Memory B cell (primary cell): ENCODE results near the gene CEP70.
"Not testable (repeated sequence)": the region's sequence is repeated elsewhere in the genome, so short reads cannot be mapped to it uniquely, and the experiment has no call there.

ENCODE experiments used
- ATAC-seq: fragments of 150-1000 bp; cut with Tn5 transposase; 2 replicates; pipeline ENCODE4 v1.10.0; 2021; ENCODE audit warnings: low read depth, mild to moderate bottlenecking, moderate library complexity
- DNase-seq, 2 donors: peaks; one replicate each; pipeline ENCODE4 v3.0.0; 2022; ENCODE audit warnings: low spot score in 2 of 2
- H3K27ac Mint-ChIP-seq: one replicate; pipeline ENCODE4 v1.8.0; 2022; ENCODE audit warnings: mild to moderate bottlenecking, moderate library complexity, mixed read lengths
- H3K27me3 Mint-ChIP-seq: one replicate; pipeline ENCODE4 v1.8.0; 2022; ENCODE audit warnings: mixed read lengths
- H3K36me3 Mint-ChIP-seq: one replicate; pipeline ENCODE4 v1.8.0; 2022; ENCODE audit warnings: mild to moderate bottlenecking, mixed read lengths
- H3K4me1 Mint-ChIP-seq: one replicate; pipeline ENCODE4 v1.8.0; 2022; ENCODE audit warnings: mixed read lengths
- H3K4me3 Mint-ChIP-seq: one replicate; pipeline ENCODE4 v1.8.0; 2022; ENCODE audit warnings: mild to moderate bottlenecking, moderate library complexity, mixed read lengths
- H3K9me3 Mint-ChIP-seq: one replicate; pipeline ENCODE4 v1.8.0; 2022; ENCODE audit warnings: mixed read lengths

The CEP70 gene

DNA sequence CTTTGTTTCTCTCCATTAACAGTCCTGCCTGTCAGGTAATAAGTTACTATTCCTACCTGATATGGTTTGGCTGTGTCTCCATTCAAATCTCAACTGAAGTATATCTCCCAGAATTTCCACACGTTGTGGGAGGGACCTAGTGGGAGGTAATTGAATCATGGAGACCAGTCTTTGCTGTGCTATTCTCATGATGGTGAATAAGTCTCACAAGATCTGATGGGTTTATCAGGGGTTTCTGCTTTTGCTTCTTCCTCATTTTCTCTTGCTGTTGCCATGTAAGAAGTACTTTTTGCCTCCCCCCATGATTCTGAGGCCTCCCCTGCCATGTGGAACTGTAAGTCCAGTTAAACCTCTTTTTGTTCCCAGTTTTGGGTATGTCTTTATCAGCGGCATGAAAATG lies 7.6 kb upstream of the CEP70 start:
- ATAC-seq, H3K27me3 Mint-ChIP-seq, H3K4me3 Mint-ChIP-seq, H3K27ac Mint-ChIP-seq, H3K36me3 Mint-ChIP-seq, H3K9me3 Mint-ChIP-seq, DNase-seq, H3K4me1 Mint-ChIP-seq: not testable (repeated sequence)

DNA sequence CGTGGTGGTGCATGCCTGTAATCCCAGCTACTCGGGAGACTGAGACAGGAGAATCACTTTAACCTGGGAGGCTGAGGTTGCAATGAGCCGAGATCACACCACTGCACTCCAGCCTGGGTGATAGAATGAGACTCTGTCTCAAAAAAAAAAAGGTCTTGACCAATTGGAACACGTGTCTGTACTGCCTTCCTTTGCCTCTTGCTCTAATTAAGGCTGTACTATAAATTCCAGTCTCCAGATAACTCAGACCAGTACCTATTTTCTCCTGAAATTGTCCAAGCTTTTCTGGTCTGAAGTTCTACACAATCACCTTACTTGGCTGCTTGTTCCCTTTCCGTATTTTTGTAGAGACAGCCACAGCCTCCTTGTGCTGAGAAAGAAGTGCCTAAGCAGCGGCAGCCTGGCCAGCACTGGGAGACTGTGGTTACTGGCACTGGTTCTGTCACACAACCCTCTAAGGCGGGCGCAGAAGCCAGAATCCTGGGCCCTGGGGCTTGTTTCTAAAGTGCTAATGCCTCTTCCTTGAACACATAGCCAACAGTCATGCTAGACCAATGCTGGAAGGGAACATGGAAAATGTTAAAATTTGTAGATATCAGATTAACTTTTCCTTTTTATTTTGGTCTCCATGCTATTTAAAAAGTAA lies 6.2 kb upstream of the CEP70 start:
- peaks cover 7% of the 10 kb centered on the region for H3K36me3 Mint-ChIP-seq
- H3K4me3 Mint-ChIP-seq, result no peak overlapping the region
- no peak for DNase-seq
- no peak overlapping the region for H3K27ac Mint-ChIP-seq
- H3K9me3 Mint-ChIP-seq, result no peaks in the 10 kb centered on the region
- no peaks in the 10 kb centered on the region for H3K4me1 Mint-ChIP-seq
- H3K27me3 Mint-ChIP-seq, result peaks cover 1% of the 10 kb centered on the region
- no peak for ATAC-seq

DNA sequence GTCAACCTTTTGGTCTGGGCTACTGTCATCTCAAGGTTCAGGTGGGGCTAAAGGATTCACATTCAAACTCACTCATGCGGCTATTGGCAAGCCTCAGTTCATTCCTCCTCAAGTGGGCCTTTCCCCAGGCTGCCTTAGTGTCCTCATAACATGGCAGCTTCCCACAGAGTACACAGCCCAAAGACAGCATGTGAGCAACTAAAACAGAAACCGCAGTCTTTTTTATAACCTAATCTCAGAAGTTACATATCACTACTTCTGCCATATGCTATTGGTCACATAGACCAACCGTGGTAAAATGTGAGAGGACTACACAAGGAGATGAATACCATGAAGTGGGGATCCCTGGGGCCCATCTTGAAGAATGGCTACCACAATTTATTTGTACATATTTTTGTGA lies 4.5 kb upstream of the CEP70 start:
- Mint-ChIP-seq H3K9me3 (no peaks in the 10 kb centered on the region), H3K4me1 (no peaks in the 10 kb centered on the region), H3K27me3 (peaks cover 1% of the 10 kb centered on the region), H3K4me3 (no peak overlapping the region), H3K27ac (no peak overlapping the region), H3K36me3 (peaks cover 7% of the 10 kb centered on the region)
- DNase-seq (no peak), ATAC-seq (no peak)

DNA sequence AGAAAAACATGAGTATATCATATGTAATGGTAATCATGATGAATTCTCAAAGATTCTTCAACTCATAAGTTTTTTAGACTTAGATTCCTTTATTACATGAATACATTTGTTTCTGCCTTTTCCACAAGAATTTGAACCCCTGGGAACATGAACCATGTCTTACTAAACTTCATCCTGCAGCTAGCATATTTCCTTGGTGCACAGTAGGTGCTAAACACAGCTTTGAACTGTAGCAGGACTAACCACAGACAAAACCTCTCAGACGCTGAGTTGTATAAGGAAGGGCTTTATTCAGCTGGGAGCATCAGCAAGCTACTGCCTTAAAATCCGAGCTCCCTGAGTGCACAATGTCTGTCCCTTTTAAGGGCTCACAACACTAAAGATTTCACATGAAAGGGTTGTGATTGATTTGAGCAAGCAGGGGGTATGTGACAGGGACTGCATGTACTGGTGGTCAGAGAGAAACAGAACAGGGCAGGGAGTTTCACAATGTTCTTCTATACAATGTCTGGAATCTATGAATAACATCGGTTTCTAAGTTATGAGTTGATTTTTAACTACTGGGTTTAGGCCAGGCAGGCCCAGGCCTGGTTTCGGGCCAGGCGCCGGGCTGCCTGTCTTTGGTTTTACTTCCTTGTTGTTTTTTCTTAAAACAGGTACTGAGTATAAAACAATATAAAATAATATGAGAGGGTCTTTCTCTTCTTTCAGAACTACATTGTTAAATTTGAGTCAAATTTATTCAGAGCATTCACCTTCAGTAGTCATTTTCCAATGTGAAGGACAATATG lies 3.3 kb upstream of the CEP70 start:
- not testable (repeated sequence) for H3K36me3 Mint-ChIP-seq, H3K27ac Mint-ChIP-seq, H3K9me3 Mint-ChIP-seq, DNase-seq, ATAC-seq, H3K4me3 Mint-ChIP-seq, H3K4me1 Mint-ChIP-seq, H3K27me3 Mint-ChIP-seq

DNA sequence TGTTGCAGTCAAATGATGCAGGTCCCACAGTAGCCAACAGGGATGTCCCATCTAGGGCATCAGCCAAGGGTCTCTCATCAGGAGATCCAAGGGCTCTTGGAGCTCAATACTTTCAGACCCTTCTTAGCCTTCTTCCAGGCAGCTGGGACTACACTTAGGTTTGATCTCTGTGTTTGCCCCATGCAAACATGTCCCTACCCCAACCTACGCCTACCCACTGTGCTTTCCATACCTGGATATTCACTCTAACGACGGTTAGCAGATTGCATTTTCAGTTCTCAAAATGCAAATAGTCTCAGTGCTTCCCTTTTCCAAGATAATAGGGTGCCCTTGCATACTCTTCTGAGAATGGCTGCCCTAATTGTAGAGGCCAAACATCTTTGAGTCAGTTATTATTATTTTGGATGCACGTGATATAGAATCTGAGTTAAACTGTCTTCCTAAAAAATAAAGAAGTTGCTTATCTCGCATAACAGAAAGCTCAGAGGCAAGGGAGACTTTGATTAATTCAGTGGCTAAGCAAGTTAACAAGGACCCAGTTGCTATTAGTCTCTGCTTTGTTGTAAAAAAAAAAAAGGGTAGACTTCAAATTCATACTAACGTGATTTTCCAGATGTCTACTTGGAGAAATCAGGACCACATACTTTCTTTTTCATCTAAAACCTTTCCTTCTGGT lies 1.0 kb upstream of the CEP70 start:
- H3K4me1 Mint-ChIP-seq, result no peaks in the 10 kb centered on the region
- H3K9me3 Mint-ChIP-seq, result no peaks in the 10 kb centered on the region
- H3K27me3 Mint-ChIP-seq, result no peaks in the 10 kb centered on the region
- DNase-seq, result no peak
- no peaks in the 10 kb centered on the region for H3K36me3 Mint-ChIP-seq
- ATAC-seq, result no peak
- peak overlapping the region; percentile 96 for H3K27ac Mint-ChIP-seq
- H3K4me3 Mint-ChIP-seq, result peak overlapping the region; percentile 97

DNA sequence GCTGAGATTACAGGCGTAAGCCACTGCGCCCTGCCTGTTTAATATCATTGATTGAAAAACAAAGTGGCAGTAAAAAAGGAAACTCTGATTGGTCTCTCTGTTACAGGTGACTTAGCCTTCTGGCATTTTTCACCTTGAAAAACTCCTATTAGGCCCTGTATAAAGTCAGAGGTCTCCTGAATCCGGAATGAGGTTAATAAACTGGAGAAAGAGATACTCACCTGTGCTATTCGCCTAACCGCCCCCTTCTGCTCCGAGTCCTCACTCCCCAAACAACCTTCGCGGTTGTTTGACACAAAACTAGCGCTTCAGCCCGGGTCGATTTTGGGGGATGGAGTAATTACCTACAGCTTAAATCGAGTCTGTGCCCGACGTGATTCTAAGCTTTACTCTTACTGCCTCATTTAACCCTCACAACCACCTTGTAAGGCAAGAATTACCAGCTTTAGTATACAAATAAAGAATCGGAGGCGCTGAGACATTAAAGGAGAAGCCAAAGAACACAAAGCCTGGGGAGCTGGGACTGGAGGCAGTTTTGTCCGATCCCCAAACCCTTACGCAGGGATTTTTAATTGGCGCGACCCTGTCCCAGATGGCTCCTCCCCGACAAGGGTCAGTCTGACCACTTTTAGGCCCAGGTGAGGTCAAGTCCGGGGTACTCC lies 441 bp downstream of the CEP70 start:
- Mint-ChIP-seq H3K4me3 (peak overlapping the region; percentile 97), H3K27ac (peak overlapping the region; percentile 96), H3K36me3 (peaks cover 1% of the 10 kb centered on the region), H3K27me3 (no peaks in the 10 kb centered on the region), H3K4me1 (no peaks in the 10 kb centered on the region), H3K9me3 (no peaks in the 10 kb centered on the region)
- ATAC-seq, result no peak
- no peak for DNase-seq

DNA sequence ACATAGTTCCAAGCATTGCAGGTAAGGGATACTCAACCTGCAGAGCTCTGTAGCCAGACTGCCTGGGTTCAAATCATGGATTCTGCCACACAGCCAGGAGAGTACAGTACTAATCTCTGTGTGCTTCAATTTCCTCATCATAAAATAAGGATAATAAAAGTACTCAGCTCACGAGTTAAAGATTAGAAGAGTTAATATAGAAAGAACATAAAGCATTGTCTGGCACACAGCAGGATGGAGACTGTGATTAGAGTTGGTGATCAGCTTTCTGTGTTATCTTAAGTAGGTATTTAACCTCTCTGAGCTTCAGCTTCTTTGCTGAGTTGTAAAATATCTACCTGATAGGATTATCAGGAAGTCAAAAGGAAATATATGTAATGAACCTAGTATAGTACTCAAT lies 2.7 kb downstream of the CEP70 start:
- no peak overlapping the region for H3K4me3 Mint-ChIP-seq
- no peaks in the 10 kb centered on the region for H3K27me3 Mint-ChIP-seq
- no peak overlapping the region for H3K27ac Mint-ChIP-seq
- no peaks in the 10 kb centered on the region for H3K4me1 Mint-ChIP-seq
- H3K36me3 Mint-ChIP-seq, result peaks cover 2% of the 10 kb centered on the region
- DNase-seq (no peak), ATAC-seq (no peak)
- H3K9me3 Mint-ChIP-seq, result no peaks in the 10 kb centered on the region

DNA sequence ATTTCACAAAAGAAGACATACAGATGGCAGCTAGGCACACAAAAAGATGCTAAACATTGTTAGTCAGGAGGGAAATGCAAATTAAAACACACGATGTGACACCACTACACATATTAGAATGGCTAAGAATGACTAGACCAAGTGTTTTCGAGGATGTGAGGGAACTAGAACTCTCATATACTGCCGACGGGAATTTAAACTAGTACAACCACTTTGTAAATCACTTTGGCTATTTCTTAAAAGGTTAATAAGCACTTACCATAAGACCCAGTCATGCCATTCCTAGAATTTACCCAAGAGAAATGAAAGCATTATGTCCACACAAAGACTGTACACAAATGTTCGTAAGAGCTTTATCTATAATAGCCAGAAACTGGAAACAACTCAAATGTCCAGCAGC lies 5.6 kb downstream of the CEP70 start:
- peaks cover 9% of the 10 kb centered on the region for H3K36me3 Mint-ChIP-seq
- no peak for ATAC-seq
- H3K4me1 Mint-ChIP-seq, result no peaks in the 10 kb centered on the region
- no peak for DNase-seq
- H3K27me3 Mint-ChIP-seq, result no peaks in the 10 kb centered on the region
- peaks cover 1% of the 10 kb centered on the region for H3K9me3 Mint-ChIP-seq
- H3K27ac Mint-ChIP-seq, result peak overlapping the region; percentile 35
- no peak overlapping the region for H3K4me3 Mint-ChIP-seq

DNA sequence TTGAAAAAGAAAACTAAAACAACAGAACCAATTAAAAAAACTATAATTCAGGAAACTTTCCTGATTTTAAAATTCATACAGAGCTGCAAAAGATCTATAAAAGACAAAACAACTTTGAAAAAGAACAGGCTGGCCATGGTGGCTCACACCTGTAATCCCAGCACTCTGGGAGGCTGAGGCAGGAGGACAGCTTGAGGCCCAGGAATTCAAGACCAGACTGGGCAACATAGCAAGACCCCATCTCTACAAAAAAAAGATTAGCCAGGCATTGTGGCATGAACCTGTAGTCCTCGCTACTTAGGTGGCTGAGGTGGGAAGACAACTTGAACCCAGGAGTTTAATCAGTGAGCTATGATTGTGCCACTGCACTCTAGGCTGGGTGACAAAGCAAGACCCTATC lies 6.7 kb downstream of the CEP70 start:
- no peak for DNase-seq
- ATAC-seq, result no peak
- peaks cover 1% of the 10 kb centered on the region for H3K9me3 Mint-ChIP-seq
- H3K27ac Mint-ChIP-seq, result no peak overlapping the region
- no peak overlapping the region for H3K4me3 Mint-ChIP-seq
- H3K36me3 Mint-ChIP-seq, result peaks cover 9% of the 10 kb centered on the region
- H3K27me3 Mint-ChIP-seq, result no peaks in the 10 kb centered on the region
- no peaks in the 10 kb centered on the region for H3K4me1 Mint-ChIP-seq

DNA sequence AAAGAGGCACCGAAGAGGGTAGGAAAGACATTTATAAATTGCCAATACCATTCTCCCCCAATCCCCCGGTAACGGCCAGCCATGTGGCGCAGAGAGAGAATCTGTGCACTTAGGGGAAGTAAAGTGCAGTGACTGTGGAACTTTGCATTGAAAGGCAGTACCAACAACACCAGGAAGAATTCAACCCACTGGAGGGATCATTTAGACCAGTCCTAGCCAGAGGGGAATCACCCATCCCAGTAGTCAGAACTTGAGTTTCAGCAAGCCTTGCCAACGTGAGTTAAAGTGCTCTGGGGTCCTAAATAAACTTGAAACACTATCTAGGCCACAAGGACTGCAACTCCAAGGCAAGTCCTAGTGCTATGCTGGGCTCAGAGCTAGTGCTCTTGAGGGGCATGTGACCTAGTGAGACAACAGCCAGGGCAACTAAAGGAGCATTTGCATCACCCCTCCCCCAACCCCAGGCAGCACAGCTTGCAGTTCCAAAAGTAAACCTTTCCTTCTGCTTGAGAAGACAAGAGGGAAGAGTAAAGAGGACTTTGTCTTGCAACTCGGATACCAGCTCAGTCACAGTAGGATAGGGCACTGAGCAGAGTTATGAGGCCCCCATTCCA lies 15.0 kb downstream of the CEP70 start:
- peak; percentile 30 for ATAC-seq
- Mint-ChIP-seq H3K4me3 (no peak overlapping the region), H3K9me3 (no peaks in the 10 kb centered on the region), H3K36me3 (peaks cover 12% of the 10 kb centered on the region), H3K4me1 (peaks cover 5% of the 10 kb centered on the region), H3K27me3 (no peaks in the 10 kb centered on the region), H3K27ac (no peak overlapping the region)
- DNase-seq, result no peak

DNA sequence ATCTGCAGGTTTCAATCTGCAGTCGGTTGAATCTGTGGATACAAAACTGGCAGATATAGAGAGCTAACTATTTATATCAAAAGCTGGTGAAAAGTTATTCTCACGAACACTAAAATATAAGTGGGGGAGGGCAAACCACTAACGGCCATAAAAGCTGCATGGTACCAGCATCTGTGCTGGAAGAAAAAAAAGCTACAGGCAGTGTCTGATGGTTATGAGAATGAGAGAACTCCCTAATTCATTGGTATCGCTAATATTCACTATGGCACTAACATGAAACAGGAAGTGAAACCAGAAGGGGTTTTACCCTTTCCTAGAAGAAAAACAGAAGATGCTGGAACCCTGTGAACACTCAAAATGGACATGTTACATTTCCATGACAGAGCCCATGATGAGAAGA lies 15.9 kb downstream of the CEP70 start:
- ATAC-seq (peak; percentile 95), DNase-seq (peak in 1 of 2 donors; percentile 42)
- H3K27me3 Mint-ChIP-seq, result no peaks in the 10 kb centered on the region
- H3K36me3 Mint-ChIP-seq, result peaks cover 19% of the 10 kb centered on the region
- peak overlapping the region; percentile 2 for H3K27ac Mint-ChIP-seq
- H3K4me3 Mint-ChIP-seq, result peak overlapping the region; percentile 11
- H3K4me1 Mint-ChIP-seq, result peaks cover 5% of the 10 kb centered on the region
- H3K9me3 Mint-ChIP-seq, result peaks cover 2% of the 10 kb centered on the region

DNA sequence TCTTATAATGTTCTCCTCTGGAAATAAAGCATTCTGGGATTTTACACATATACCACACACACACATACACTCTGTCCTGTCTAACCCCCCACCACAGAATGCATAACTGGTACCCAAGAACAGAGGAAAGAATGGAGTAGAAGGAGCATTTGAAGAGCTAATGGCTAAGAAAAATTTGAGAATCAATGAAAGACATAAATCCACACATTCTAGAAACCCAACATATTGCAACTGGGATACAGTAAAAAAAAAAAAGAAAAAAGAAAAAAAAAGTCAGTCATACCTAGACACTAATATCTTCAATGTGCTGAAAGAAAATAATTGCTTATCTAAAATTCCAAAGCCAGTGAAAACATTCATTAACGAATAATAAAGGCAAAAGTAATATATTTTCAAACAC lies 20.9 kb downstream of the CEP70 start:
- Mint-ChIP-seq H3K27ac (no peak overlapping the region), H3K9me3 (peaks cover 4% of the 10 kb centered on the region), H3K4me1 (no peaks in the 10 kb centered on the region), H3K27me3 (no peaks in the 10 kb centered on the region), H3K36me3 (peaks cover 30% of the 10 kb centered on the region), H3K4me3 (no peak overlapping the region)
- no peak for DNase-seq
- ATAC-seq, result no peak

DNA sequence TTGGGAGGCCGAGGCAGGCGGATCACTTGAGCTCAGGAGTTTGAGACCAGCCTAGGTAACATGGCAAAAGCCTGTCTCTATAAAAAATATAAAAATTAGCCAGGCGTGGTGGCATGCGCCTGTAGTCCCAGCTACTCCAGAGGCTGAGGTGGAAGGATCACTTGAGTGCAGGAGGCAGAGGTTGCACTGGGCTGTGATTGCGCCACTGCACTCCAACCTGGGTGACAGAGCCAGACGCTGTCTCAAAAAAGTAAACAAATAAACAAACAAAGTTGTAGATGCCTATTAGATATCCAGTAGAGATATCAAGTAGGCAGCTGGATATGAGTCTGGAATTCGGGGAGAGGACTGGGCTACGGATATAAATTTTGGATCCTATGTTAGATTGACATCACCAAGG lies 24.4 kb downstream of the CEP70 start:
- H3K27ac Mint-ChIP-seq, H3K4me1 Mint-ChIP-seq, H3K27me3 Mint-ChIP-seq, DNase-seq, ATAC-seq, H3K4me3 Mint-ChIP-seq, H3K9me3 Mint-ChIP-seq: not testable (repeated sequence)
- peaks cover 27% of the 10 kb centered on the region for H3K36me3 Mint-ChIP-seq

DNA sequence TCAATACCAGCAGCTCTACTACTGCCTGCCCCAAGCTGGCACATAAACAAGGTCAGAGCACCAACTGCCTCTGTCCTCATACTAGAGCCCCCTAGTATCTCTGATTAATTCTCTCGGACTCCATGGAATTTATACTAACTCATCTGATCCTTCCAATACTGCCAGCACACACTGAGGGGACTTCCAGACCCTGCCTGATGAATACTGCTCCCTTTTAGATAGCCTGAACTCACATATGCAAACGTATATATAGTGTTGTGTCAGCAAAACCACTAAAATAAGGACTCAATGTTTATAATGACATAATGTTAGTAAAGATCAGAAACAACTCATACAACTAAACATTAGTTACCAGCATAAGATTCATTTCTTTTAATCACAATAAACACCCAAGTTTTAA lies 25.0 kb downstream of the CEP70 start:
- Mint-ChIP-seq H3K9me3 (peaks cover 4% of the 10 kb centered on the region), H3K27me3 (no peaks in the 10 kb centered on the region), H3K36me3 (peaks cover 26% of the 10 kb centered on the region), H3K4me3 (no peak overlapping the region), H3K4me1 (peaks cover 3% of the 10 kb centered on the region), H3K27ac (no peak overlapping the region)
- no peak for DNase-seq
- no peak for ATAC-seq
